T-cell (primary cell): Measurements from ENCODE around the gene SPINK2. TPM values are rescaled to one million over a fixed set of nuclear protein-coding genes. Genes with fewer than 3 reads are reported as not detected.

Experiments
- ATAC-seq, 4 experiments: fragments of 200-7000 bp in 3 of 4; fragments of 150-1000 bp in 1 of 4; cut with Tn5 transposase; replicated peaks in 1 of 4; 1 replicate in 3 of 4; 2 replicates in 1 of 4; pipeline ENCODE4 v1.10.0; 2021; ENCODE audit warnings: moderate library complexity in 3 of 4, mild to moderate bottlenecking in 2 of 4, moderate number of reproducible peaks in 1 of 4
- CTCF ChIA-PET, 2 donors: fragments of 300-600 bp; sonication (Branson Sonifier 250); formaldehyde crosslinking; loops; one replicate each; lab custom pipeline; 2022; ENCODE audit warnings: antibody characterized with exemption in 2 of 2; lab: Charles Lee
- POLR2A ChIA-PET, 2 donors: fragments of 300-600 bp; sonication (Branson Sonifier 250); formaldehyde crosslinking; loops; one replicate each; lab custom pipeline; 2022; ENCODE audit warnings: antibody characterized with exemption in 2 of 2; lab: Charles Lee
- DNase-seq, 35 experiments: peaks; one replicate each; pipeline versions ENCODE4 v3.0.0 to v3.0.0-alpha.2; 2013 to 2023
- H3K27ac ChIP-seq: one replicate; pipeline ENCODE4 v1.5.1; 2013; ENCODE audit warnings: low read length
- H3K27me3 ChIP-seq, 2 experiments: replicated peaks in 1 of 2; 1 replicate in 1 of 2; 2 replicates in 1 of 2; pipeline versions ENCODE4 v1.6.1 to v1.7.0; 2013; ENCODE audit warnings: low read length in 1 of 2, mixed read lengths in 1 of 2; ENCODE audit not compliant: control insufficient read depth in 2 of 2, insufficient read depth in 2 of 2; ENCODE audit errors: extremely low read depth in 1 of 2
- H3K36me3 ChIP-seq, 2 donors: 1 replicate in 1 of 2; 2 replicates in 1 of 2; pipeline versions ENCODE4 v1.6.1 to v1.7.0; 2013; ENCODE audit warnings: low read length in 1 of 2; ENCODE audit not compliant: control insufficient read depth in 2 of 2, insufficient read depth in 1 of 2; ENCODE audit errors: extremely low read depth in 1 of 2
- H3K4me1 ChIP-seq, 2 experiments: 1 replicate in 1 of 2; 2 replicates in 1 of 2; pipeline versions ENCODE4 v1.6.1 to v1.7.0; 2013; ENCODE audit warnings: low read length in 2 of 2, mixed read lengths in 1 of 2; ENCODE audit not compliant: insufficient read depth in 2 of 2, control insufficient read depth in 1 of 2; ENCODE audit errors: extremely low read depth in 1 of 2
- H3K4me3 ChIP-seq, 2 donors: 1 replicate in 1 of 2; 2 replicates in 1 of 2; pipeline versions ENCODE4 v1.5.1 to v1.7.0; 2013; ENCODE audit warnings: mild to moderate bottlenecking in 2 of 2, low read length in 1 of 2, moderate library complexity in 1 of 2; ENCODE audit not compliant: control insufficient read depth in 1 of 2; ENCODE audit errors: extremely low read depth in 1 of 2
- H3K9me3 ChIP-seq: 2 replicates; pipeline ENCODE4 v1.7.0; 2013
- H3K27ac Mint-ChIP-seq, 2 donors: one replicate each; pipeline ENCODE4 v1.8.0; 2020 to 2021; ENCODE audit warnings: mild to moderate bottlenecking in 2 of 2, mixed read lengths in 2 of 2
- H3K27me3 Mint-ChIP-seq, 2 donors: one replicate each; pipeline ENCODE4 v1.8.0; 2021 to 2022; ENCODE audit warnings: mixed read lengths in 2 of 2
- H3K36me3 Mint-ChIP-seq: one replicate; pipeline ENCODE4 v1.8.0; 2021; ENCODE audit warnings: mixed read lengths
- H3K4me1 Mint-ChIP-seq, 3 donors: one replicate each; pipeline ENCODE4 v1.8.0; 2020 to 2022; ENCODE audit warnings: mixed read lengths in 3 of 3, mild to moderate bottlenecking in 1 of 3
- H3K4me3 Mint-ChIP-seq, 3 donors: one replicate each; pipeline ENCODE4 v1.8.0; 2020 to 2022; ENCODE audit warnings: mild to moderate bottlenecking in 3 of 3, mixed read lengths in 3 of 3, moderate library complexity in 3 of 3
- H3K9me3 Mint-ChIP-seq, 3 donors: one replicate each; pipeline ENCODE4 v1.8.0; 2020 to 2022; ENCODE audit warnings: mixed read lengths in 3 of 3
- WGBS: methylation state at CpG from one replicate; pipeline ENCODE4 v1.1.5; 2013; ENCODE audit warnings: missing lambda C conversion rate; ENCODE audit not compliant: insufficient coverage; 5-methylcytosine and 5-hydroxymethylcytosine counted together
- total RNA-seq, 35 experiments: library from RNA in 6 of 35; stranded (reverse) in 6 of 35; fragments of 120-200 nt in 1 of 35; gene quantifications; one replicate each; pipeline versions ENCODE4 v1.2.1 to v1.2.4 and lab custom pipeline; 2013 to 2026

The SPINK2 gene
- total RNA-seq, 5 donors from 2014 or later (not counting 1 experiment from before 2014, with no cell fraction given): 2.0 to 11.6 (median 3.9) TPM

GRCh38 chr4:56762484-56763250 lies 58.8 kb downstream of the SPINK2 start:
- Mint-ChIP-seq H3K9me3 (no peaks in the 10 kb centered on the region), H3K4me3 (no peak overlapping the region), H3K4me1 (peaks cover 36 to 62% (median 40%) of the 10 kb centered on the region in 3 donors), H3K36me3 (no peaks in the 10 kb centered on the region), H3K27ac (peak overlapping the region in 1 of 2 donors; percentile 68), H3K27me3 (no peaks in the 10 kb centered on the region)
- Histone ChIP-seq H3K9me3 (no peaks in the 10 kb centered on the region), H3K4me3 (no peak overlapping the region), H3K4me1 (peaks cover 15 to 20% of the 10 kb centered on the region in 2 experiments), H3K27me3 (no peaks in the 10 kb centered on the region), H3K36me3 (no peaks in the 10 kb centered on the region), H3K27ac (no peak overlapping the region)
- ATAC-seq (peak in 2 of 4 experiments; percentile 14 to 67), DNase-seq (peak in 22 of 35 experiments; percentile 2 to 54 (median 9))
- ChIA-PET CTCF (interaction anchor here in 1 of 2 donors (1.7 kb wide), 1 partner anchor 37 kb away, joined by 4 read pairs; no protein-coding TSS in a partner anchor), POLR2A (interaction anchor here (0.5 to 0.6 kb wide), 3 partner anchors 108 to 968 kb away, joined by 3 to 7 read pairs (median 4); no protein-coding TSS in a partner anchor)
- 45% methylated on average over 4 of the region's 10 CpGs for WGBS

- no CpG with 5 or more reads among the region's 1 CpG for WGBS
- ATAC-seq (no peak), DNase-seq (no peak)
- H3K9me3 Mint-ChIP-seq: no peaks in the 10 kb centered on the region
- POLR2A ChIA-PET: interaction anchor here (0.7 kb wide), 2 partner anchors 39 to 326 kb away, joined by 5 to 9 read pairs; no protein-coding TSS in a partner anchor
- CTCF ChIA-PET: interaction anchor here (0.6 to 0.7 kb wide), 2 partner anchors 33 to 36 kb away, joined by 4 read pairs; no protein-coding TSS in a partner anchor
- H3K27ac Mint-ChIP-seq: peak overlapping the region in 1 of 2 donors; percentile 96
- H3K4me1 Mint-ChIP-seq: peaks cover 57 to 83% (median 62%) of the 10 kb centered on the region in 3 donors
- peaks cover 26 to 38% of the 10 kb centered on the region in 2 experiments for H3K4me1 ChIP-seq
- H3K27me3 ChIP-seq: no peaks in the 10 kb centered on the region
- H3K4me3 Mint-ChIP-seq: no peak overlapping the region
- no peaks in the 10 kb centered on the region for H3K27me3 Mint-ChIP-seq
- no peaks in the 10 kb centered on the region for H3K9me3 ChIP-seq
- no peak overlapping the region for H3K4me3 ChIP-seq
- H3K36me3 Mint-ChIP-seq: no peaks in the 10 kb centered on the region
- no peaks in the 10 kb centered on the region for H3K36me3 ChIP-seq
- no peak overlapping the region for H3K27ac ChIP-seq
These were observed 61.3 kb downstream of the SPINK2 start for GRCh38 chr4:56760183-56760582.

Other genes with a start within 250 kb of the SPINK2 start
- 10 to 100 TPM in 4 of 5 donors, 1 to 10 TPM in 1; 6.3 to 34.9 (median 23.4) TPM for gene HOPX, start 140.4 kb downstream of the SPINK2 start, total RNA-seq
- gene REST, start 86.2 kb upstream of the SPINK2 start, total RNA-seq: 10 to 100 TPM; 57.0 to 72.1 (median 67.4) TPM
- gene NOA1, start 155.9 kb upstream of the SPINK2 start, total RNA-seq: 10 to 100 TPM; 15.2 to 27.2 (median 22.1) TPM
- gene POLR2B, start 157.2 kb upstream of the SPINK2 start, total RNA-seq: 100 to 1,000 TPM in 3 of 5 donors, 10 to 100 TPM in 2; 79.4 to 112 (median 106) TPM